BJ (cell line): Measurements from ENCODE around the gene IFNL3. TPM values are rescaled to one million over a fixed set of nuclear protein-coding genes. Genes with fewer than 3 reads are reported as not detected.
"Not testable (repeated sequence)": the region's sequence is repeated elsewhere in the genome, so short reads cannot be mapped to it uniquely, and the experiment has no call there.

ENCODE experiments used
- CTCF ChIA-PET: fragments of 350-600 bp; formaldehyde crosslinking; extraction: SDS; loops from one replicate; lab custom pipeline; 2021; ENCODE audit warnings: antibody characterized with exemption, inconsistent platforms; lab: Yijun Ruan, JAX
- POLR2A ChIA-PET: fragments of 300-600 bp; sonication (Branson Sonifier 250); formaldehyde crosslinking; extraction: SDS; loops from one replicate; lab custom pipeline; 2021; ENCODE audit warnings: antibody characterized with exemption; lab: Charles Lee
- DNase-seq: peaks from one replicate; pipeline ENCODE4 v3.0.0-alpha.2; 2011; ENCODE audit warnings: low read depth
- H3K27me3 ChIP-seq: 2 replicates; pipeline ENCODE4 v1.6.0; 2011; ENCODE audit warnings: low read length; ENCODE audit not compliant: control insufficient read depth, insufficient read depth
- H3K36me3 ChIP-seq: 2 replicates; pipeline ENCODE4 v1.5.1; 2011; ENCODE audit warnings: low read length; ENCODE audit not compliant: control insufficient read depth, insufficient read depth
- H3K4me3 ChIP-seq: 2 replicates; pipeline ENCODE4 v1.5.1; 2011; ENCODE audit warnings: low read depth, mild to moderate bottlenecking, control low read depth, low read length
- CTCF ChIP-seq: IDR thresholded peaks from 2 replicates; pipeline ENCODE4 v1.5.1; 2011; ENCODE audit warnings: low read depth, mild to moderate bottlenecking, control low read depth, inconsistent platforms, low read length, moderate library complexity; ENCODE audit not compliant: insufficient read depth
- polyA plus RNA-seq: library from polyadenylated mRNA; depleted of rRNA; stranded (reverse); fragments of >200 nt; gene quantifications from 2 replicates; pipeline ENCODE4 v1.2.3, GENCODE V29; 2011

The IFNL3 gene
- polyA plus RNA-seq, 1 experiment, result not detected

GRCh38 chr19:39232708-39233107 lies 12.1 kb downstream of the IFNL3 start:
- no peaks in the 10 kb centered on the region for H3K36me3 ChIP-seq
- peaks cover 5% of the 10 kb centered on the region for H3K27me3 ChIP-seq
- TF ChIP-seq CTCF, result no peak
- CTCF ChIA-PET, result no interaction called here
- no peak for DNase-seq
- POLR2A ChIA-PET, result no interaction called here
- H3K4me3 ChIP-seq, result no peak overlapping the region

- Histone ChIP-seq H3K27me3 (no peaks in the 10 kb centered on the region; the same call in 1 of the 2 replicates), H3K4me3 (no peak overlapping the region), H3K36me3 (no peaks in the 10 kb centered on the region)
- no peak for TF ChIP-seq CTCF
- POLR2A ChIA-PET, result no interaction called here
- CTCF ChIA-PET, result interaction anchor here (0.6 kb wide), 1 partner anchor 36 kb away, joined by 3 read pairs; no protein-coding TSS in a partner anchor
- no peak for DNase-seq
Observed at GRCh38 chr19:39230096-39230764, 14.6 kb downstream of the IFNL3 start.

- CTCF ChIA-PET, result no interaction called here
- no peak for TF ChIP-seq CTCF
- POLR2A ChIA-PET, result no interaction called here
Observed at GRCh38 chr19:39224910-39225309, 19.9 kb downstream of the IFNL3 start.

GRCh38 chr19:39223703-39224279 lies 21.0 kb downstream of the IFNL3 start:
- Histone ChIP-seq H3K4me3 (no peak overlapping the region), H3K36me3 (no peaks in the 10 kb centered on the region), H3K27me3 (no peaks in the 10 kb centered on the region)
- TF ChIP-seq CTCF, result no peak
- ChIA-PET POLR2A (no interaction called here), CTCF (no interaction called here)
- no peak for DNase-seq

More at GRCh38 chr19:39224910-39225309, 19.9 kb downstream of the IFNL3 start:
- Histone ChIP-seq H3K36me3 (no peaks in the 10 kb centered on the region), H3K27me3 (no peaks in the 10 kb centered on the region), H3K4me3 (no peak overlapping the region)
- DNase-seq, result no peak

GRCh38 chr19:39219108-39219507 lies 25.7 kb downstream of the IFNL3 start:
- POLR2A ChIA-PET, CTCF ChIA-PET, H3K4me3 ChIP-seq, H3K36me3 ChIP-seq, DNase-seq, H3K27me3 ChIP-seq: not testable (repeated sequence)
